Epithelial cell of proximal tubule (primary cell): ENCODE data around the gene RNF166. TPM values are rescaled to one million over a fixed set of nuclear protein-coding genes. Genes with fewer than 3 reads are reported as not detected.

Experiments
- DNase-seq: peaks from one replicate; pipeline ENCODE4 v3.0.0-alpha.2; 2011; ENCODE audit warnings: low read depth
- H3K4me3 ChIP-seq: 2 replicates; pipeline ENCODE4 v1.5.1; 2011; ENCODE audit warnings: low read depth, mild to moderate bottlenecking, low read length
- total RNA-seq: library from RNA; depleted of rRNA; stranded (reverse); fragments of >200 nt; gene quantifications from 2 replicates; pipeline ENCODE4 v1.2.3, GENCODE V29; 2015
- TF ChIP-seq, protein P1 (sequence below): conservative IDR thresholded peaks from 2 replicates; pipeline ENCODE4 v1.5.1; 2012; ENCODE audit warnings: low read depth, mild to moderate bottlenecking, low read length

RNF166 gene
- total RNA-seq, 1 donor from 2014 or later: 32.8 TPM

DNA sequence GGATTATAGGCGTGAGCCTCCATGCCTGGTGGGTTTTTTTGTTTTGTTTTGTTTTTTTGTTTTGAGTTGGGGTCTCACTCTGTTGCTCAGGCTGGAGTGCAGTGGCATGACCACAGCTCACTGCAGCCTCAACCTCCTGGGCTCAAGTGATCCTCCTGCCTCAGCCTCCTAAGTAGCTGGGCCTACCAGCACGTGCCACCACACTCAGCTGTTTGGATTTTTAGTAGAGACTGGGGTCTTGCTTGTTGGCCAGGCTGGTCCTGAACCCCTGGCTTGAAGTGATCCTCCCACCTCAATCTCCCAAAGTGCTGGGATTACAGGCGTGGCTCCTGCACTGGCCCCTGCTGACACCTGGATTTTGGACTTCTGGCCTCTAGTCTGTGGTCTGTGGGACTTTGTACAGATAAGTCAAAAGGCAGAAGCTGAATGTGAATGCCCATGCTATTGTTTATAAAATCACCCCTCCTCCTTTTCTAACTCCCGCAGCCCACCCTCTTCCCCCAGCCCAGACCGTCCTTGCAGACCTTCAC lies 25.6 kb downstream of the RNF166 start:
- no peak overlapping the region for H3K4me3 ChIP-seq
- TF ChIP-seq, protein P1, sequence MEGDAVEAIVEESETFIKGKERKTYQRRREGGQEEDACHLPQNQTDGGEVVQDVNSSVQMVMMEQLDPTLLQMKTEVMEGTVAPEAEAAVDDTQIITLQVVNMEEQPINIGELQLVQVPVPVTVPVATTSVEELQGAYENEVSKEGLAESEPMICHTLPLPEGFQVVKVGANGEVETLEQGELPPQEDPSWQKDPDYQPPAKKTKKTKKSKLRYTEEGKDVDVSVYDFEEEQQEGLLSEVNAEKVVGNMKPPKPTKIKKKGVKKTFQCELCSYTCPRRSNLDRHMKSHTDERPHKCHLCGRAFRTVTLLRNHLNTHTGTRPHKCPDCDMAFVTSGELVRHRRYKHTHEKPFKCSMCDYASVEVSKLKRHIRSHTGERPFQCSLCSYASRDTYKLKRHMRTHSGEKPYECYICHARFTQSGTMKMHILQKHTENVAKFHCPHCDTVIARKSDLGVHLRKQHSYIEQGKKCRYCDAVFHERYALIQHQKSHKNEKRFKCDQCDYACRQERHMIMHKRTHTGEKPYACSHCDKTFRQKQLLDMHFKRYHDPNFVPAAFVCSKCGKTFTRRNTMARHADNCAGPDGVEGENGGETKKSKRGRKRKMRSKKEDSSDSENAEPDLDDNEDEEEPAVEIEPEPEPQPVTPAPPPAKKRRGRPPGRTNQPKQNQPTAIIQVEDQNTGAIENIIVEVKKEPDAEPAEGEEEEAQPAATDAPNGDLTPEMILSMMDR: no peak
- DNase-seq: no peak

DNA sequence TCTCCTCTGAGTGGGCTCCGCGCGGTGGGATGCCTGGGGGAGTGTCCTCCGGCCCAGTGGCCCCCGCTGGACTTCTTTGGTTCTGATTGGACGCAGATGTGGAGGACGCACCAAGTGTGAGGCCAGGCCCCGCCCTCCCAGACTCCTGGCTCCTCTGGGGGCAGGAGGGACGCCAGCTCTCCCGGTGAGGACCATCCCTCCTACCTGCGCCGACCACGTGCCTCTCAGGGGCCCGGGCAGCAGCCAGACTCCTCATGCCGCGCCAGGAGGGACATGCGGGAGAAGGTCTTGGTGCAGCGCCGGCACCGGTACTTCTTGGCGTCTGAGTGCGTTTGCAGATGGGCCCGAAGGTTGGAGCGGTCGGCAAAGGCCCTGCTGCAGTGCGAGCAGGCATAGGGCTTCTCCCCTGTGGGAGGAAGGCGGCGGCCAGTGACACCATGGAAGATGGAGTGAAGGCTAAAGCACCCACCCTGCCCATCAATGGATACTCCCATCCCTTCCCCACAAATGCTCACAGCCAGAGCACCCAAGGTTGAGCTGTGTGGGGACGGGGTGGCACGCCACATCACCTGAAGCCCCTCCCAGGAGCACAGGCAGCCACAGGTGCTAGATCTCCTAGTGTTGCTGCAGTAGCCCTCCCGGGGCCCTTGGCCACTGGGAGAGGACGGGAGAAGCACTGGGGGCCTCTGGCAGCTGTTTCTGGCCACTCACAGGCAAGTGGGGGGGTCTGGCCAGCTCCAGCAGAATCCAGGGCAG lies 27.8 kb downstream of the RNF166 start:
- H3K4me3 ChIP-seq: no peak overlapping the region
- no peak for DNase-seq
- TF ChIP-seq, protein P1: no peak

DNA sequence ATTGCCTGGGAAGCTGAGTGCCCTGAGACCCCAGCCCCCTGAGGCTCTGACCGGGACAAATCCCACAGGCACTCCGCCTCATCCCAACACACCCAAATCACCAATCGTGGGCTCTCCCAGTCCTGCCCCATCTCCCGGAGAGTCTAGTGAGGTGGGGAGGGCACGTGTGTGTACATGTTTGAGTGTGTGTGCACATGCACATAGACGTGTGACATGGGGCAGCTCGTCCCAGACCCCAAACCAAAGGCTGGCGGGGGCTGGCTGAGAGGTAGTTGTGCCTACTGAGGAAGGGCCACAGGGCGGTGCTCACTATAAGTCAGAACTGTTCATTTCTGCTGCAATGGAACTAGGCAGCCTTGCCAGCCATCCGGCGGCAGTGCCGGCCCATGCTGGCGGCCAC lies 28.5 kb downstream of the RNF166 start:
- no peak for DNase-seq
- TF ChIP-seq, protein P1: no peak

DNA sequence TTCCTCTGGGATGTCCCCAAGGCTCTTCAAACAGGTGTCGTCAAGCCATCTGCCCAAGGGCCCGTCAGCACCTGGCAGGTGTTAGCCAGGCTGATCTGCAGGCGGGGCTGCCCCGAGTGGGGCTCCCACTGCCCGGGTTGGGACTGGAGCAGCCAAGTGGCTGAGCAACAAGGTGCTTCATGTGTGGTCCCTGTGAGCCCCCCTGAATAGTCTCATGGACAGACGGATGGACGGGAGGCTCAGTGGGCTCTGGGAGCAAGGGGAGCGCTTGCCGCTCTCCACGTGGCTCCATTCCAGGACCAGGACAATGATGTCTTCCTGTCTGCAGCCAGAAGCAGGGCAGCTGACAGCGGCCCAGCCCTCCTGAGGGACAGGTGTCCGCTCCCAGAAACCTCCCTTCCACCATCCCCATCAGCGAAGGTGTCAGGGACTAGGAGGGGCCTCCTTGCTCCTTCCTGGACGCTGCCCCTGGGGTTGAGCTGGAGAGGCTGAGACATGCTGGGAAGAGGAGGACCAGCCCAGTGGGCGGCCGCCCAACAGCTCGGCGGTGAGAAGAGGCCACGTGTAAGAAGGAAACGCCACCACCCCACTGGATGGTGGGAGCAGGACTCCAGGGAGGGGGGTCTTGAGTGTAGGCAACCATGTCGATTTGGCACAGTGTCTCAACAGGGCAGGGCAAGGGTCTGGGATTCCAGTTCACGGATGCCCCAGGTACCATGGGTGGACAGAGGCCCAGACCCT lies 29.5 kb downstream of the RNF166 start:
- TF ChIP-seq, protein P1: no peak
- DNase-seq: no peak
- H3K4me3 ChIP-seq: no peak overlapping the region

More for the DNA sequence above, 28.5 kb downstream of the RNF166 start:
- no peak overlapping the region for H3K4me3 ChIP-seq

DNA sequence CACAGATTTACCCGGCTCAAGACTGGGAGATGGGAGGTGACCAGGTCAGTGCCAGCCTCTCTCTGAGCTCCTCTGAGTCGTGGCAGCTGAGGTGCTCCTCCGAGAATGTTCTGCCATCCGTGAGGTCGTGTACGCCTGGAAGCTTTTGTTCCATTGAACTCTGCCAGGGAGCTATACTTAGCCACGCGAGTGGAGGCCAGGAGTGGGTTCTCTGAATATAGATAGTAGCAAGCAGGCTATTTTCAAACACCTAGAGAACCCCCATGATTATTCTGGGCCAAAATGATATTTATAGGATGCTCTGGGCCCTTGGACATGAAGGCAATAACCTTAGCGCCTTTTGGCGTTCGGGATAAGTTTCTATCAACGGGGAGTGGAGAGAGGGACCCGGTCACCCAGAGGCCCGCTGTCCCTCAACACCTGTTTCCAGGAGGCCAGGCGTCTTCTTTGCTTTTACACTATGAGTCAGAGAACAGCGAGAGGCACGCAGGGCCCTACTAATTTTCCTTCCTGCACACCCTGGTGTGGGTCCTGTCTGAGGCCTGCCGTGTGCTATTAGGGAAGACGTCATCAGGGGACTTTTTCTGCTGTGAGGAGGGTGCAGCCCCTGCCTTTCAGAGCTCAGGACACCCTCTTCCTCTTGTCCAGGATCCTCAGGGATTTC lies 32.4 kb downstream of the RNF166 start:
- no peak overlapping the region for H3K4me3 ChIP-seq
- TF ChIP-seq, protein P1: no peak
- DNase-seq: no peak

DNA sequence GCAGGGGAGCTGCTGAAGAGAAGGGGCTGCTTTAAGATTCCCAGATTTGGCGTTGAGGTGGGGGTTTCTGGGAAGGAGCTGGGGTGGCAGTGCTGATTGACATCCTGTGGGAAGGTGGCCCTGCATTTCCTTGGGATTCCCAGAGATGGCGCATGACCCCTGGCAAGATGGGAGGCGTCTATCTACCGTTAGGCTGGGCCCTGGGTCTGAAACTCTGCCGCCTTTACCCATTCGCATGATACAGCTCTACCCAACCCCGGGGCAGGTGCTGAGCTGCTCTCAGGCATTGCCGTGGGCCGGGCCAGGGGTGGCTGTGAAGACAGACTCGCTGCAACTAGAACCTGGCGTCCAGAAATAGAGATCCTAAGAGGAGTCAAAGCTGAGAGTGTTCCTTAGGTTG lies 33.4 kb downstream of the RNF166 start:
- TF ChIP-seq, protein P1: peak; percentile 33
- H3K4me3 ChIP-seq: no peak overlapping the region
- no peak for DNase-seq
